Raji (cell line): ENCODE results near the gene PC.

Experiments used
- POLR2A ChIP-seq: IDR thresholded peaks from 2 replicates; pipeline ENCODE4 v1.6.1; 2011; ENCODE audit warnings: low read depth, low read length, control low read depth; ENCODE audit not compliant: insufficient read depth

PC gene

DNA sequence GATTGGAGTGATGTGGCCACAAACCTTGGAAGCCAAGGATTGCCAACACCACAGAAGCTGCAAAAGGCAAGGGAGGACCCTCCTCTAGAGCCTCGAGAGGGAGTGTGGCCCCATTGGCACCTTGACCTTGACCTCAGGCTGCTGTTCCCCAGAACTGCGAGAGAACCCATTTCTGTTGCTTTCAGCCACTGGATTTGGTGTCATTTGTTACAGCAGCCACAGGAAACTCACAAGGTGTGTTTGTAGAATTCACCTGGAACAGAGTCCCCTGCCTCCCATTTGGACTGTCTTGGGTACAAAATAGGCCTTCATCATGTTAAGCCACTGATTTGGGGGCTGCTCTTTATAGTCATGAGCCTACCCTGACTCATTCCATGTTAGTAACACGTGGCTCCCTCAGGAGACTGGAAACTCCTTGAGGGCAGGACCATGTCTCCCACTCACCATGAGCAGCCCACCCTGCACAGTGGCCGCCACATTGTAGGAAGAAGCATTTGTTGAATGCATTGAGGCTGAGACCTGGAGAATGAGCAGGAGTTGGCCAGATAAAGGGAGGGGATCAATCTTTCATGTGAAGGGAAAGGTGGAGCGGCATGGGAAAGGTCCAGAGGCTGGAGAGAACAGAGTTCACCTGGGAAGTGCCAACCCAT lies 25.2 kb upstream of the PC start:
- TF ChIP-seq POLR2A: no peak

DNA sequence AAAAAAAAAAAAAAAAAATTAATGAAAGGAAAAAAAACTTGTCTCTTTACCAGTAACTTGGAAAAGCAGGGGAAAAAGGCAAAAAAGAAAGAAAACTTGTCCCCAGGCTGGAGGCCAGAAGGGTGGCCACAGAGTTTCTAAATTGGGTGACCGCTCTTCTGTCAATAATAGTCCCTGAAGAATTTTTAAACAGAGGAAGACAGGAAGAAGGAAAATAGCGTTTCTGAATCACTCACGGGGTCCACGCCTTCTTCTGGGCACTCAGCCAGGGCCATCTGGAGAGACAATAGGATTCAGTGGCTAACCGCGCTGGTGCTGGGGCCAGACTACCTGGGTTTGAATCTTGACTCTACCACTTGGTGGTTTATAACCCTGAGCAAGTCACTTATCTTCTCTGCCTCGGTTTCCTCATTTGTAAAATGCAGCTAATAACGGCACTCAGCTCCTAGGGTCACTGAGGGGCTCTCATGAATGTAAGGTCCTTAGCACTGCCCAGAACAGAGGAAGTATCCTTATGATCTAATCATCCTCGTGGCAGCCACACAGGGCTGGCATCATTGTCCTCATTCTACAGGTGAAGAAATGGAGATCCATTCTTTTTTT lies 23.9 kb upstream of the PC start:
- no peak for TF ChIP-seq POLR2A

- no peak for TF ChIP-seq POLR2A
These were observed 21.3 kb upstream of the PC start for GRCh38 chr11:66979336-66979980.

GRCh38 chr11:66978717-66979116 lies 20.5 kb upstream of the PC start:
- TF ChIP-seq POLR2A: no peak

- TF ChIP-seq POLR2A: no peak
These were observed 20.0 kb upstream of the PC start for GRCh38 chr11:66978229-66978628.

GRCh38 chr11:66976925-66977324 lies 18.7 kb upstream of the PC start:
- TF ChIP-seq POLR2A: no peak

DNA sequence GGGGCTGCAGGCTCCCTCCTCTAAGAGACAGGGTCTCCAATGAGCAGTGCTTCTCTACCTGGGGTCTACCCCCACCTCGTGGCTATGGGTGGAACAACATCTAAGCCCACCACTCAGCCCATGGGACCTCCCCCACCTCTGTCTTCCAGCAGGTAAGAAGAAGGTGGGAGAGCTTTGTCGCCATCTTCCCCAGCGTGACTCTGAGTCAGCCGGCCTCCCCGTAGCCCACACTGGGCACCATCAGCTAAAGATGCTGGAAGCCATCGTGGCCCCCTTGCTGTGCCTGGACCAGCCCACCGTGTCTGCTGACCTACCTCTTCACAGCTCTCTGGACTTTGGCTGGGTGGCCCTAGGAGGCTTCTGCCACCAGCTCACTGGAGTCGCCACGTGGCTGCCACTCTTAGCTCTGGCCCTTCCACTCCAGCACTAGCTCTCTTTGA lies 17.9 kb upstream of the PC start:
- no peak for TF ChIP-seq POLR2A

- TF ChIP-seq POLR2A: no peak
These were observed 17.3 kb upstream of the PC start for GRCh38 chr11:66975405-66976027.

GRCh38 chr11:66974724-66975404 lies 16.7 kb upstream of the PC start, which contains the start of gene C11orf86:
TSS of gene C11orf86 (plus strand) at chr11:66975304. CDS start at chr11:66975363, 59 bp downstream.
- TF ChIP-seq POLR2A: no peak

GRCh38 chr11:66973956-66974580 lies 15.9 kb upstream of the PC start:
- no peak for TF ChIP-seq POLR2A

DNA sequence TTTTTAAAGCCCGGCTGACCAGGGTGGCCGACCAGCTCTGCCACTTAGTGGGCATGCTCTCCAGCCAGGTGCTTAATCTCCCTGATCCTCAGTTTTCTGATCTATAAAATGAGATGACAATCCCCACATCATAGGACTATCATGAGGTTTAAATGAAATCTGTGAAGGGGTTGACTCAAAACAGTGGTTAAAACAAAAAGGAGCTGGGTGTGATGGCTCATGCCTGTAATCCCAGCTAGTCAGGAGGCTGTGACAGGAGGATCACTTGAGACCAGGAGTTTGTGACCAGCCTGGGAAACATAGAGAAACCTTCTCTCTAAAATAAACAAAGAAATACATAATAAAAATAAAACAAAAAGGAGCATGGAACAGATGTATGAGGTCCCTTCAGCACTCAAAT lies 13.3 kb upstream of the PC start:
- TF ChIP-seq POLR2A: no peak

- TF ChIP-seq POLR2A: no peak
These were observed 12.7 kb upstream of the PC start for GRCh38 chr11:66970807-66971442.

DNA sequence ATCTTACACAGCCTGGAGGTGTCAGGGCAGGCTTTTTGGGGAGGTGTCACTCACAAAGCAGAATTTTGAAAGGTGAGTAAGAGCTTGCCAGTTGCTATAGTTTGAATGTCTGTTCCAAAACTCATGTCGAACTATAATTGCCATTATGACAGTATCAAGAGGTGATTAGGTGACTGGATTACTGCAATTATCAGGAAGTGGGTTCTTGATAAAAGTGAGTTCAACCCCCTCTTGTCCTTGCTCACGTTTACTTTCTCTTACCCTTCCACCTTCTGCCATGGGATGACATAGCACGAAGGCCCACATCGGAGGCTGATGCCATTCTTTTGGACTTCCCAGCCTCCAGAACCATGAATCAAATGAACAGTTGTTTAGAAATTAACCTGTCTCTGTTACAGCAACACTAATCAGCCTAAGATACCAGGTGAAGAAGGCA lies 12.2 kb upstream of the PC start:
- TF ChIP-seq POLR2A: no peak

- no peak for TF ChIP-seq POLR2A
These were observed 11.5 kb upstream of the PC start for GRCh38 chr11:66969584-66970225.
